Activated CD4-positive, alpha-beta T cell treated with anti-CD3 and anti-CD28 coated beads, Interleukin-2, Interleukin-6, amounts not matched to agents 100 ng/mL and 50 ng/mL, durations not matched to agents 16 hours and 8 hours (primary cell): Measurements from ENCODE around the gene KIF26A.

ENCODE experiments used
- DNase-seq: peaks from one replicate; pipeline ENCODE4 v3.0.0-alpha.2; 2020

KIF26A gene

GRCh38 chr14:104161602-104162367, 23.4 kb downstream of the KIF26A start:
- DNase-seq, result no peak

- DNase-seq, result no peak
Observed at GRCh38 chr14:104162495-104162894, 24.1 kb downstream of the KIF26A start.

GRCh38 chr14:104163541-104163940, 25.2 kb downstream of the KIF26A start:
- no peak for DNase-seq

GRCh38 chr14:104164041-104164440, 25.7 kb downstream of the KIF26A start:
- DNase-seq, result no peak

- DNase-seq, result no peak
Observed at GRCh38 chr14:104164512-104164911, 26.1 kb downstream of the KIF26A start.

- DNase-seq, result no peak
Observed at GRCh38 chr14:104166698-104167097, 28.3 kb downstream of the KIF26A start.

GRCh38 chr14:104168603-104169002, 30.2 kb downstream of the KIF26A start:
- DNase-seq, result no peak

GRCh38 chr14:104169005-104169698, 30.8 kb downstream of the KIF26A start:
- no peak for DNase-seq

- no peak for DNase-seq
Observed at GRCh38 chr14:104169699-104170479, 31.5 kb downstream of the KIF26A start.

- no peak for DNase-seq
Observed at GRCh38 chr14:104171029-104171697, 32.8 kb downstream of the KIF26A start.

GRCh38 chr14:104171895-104172294, 33.5 kb downstream of the KIF26A start:
- DNase-seq, result no peak

- DNase-seq, result no peak
Observed at GRCh38 chr14:104172349-104172748, 34.0 kb downstream of the KIF26A start.

- no peak for DNase-seq
Observed at GRCh38 chr14:104172880-104173279, 34.5 kb downstream of the KIF26A start.

- no peak for DNase-seq
Observed at GRCh38 chr14:104174051-104174450, 35.7 kb downstream of the KIF26A start.

GRCh38 chr14:104175041-104175440, 36.7 kb downstream of the KIF26A start:
- no peak for DNase-seq

GRCh38 chr14:104175811-104176210, 37.4 kb downstream of the KIF26A start:
- DNase-seq, result no peak

- DNase-seq, result no peak
Observed at GRCh38 chr14:104176611-104177010, 38.2 kb downstream of the KIF26A start.

GRCh38 chr14:104177411-104177810, 39.0 kb downstream of the KIF26A start:
- DNase-seq, result no peak

GRCh38 chr14:104178279-104178678, 39.9 kb downstream of the KIF26A start:
- DNase-seq, result no peak

GRCh38 chr14:104179126-104179525, 40.7 kb downstream of the KIF26A start:
- no peak for DNase-seq

- DNase-seq, result no peak
Observed at GRCh38 chr14:104179564-104180129, 41.3 kb downstream of the KIF26A start.

- no peak for DNase-seq
Observed at GRCh38 chr14:104180561-104181165, 42.3 kb downstream of the KIF26A start.
